ENCODE data around the gene PHKA2.

DNA sequence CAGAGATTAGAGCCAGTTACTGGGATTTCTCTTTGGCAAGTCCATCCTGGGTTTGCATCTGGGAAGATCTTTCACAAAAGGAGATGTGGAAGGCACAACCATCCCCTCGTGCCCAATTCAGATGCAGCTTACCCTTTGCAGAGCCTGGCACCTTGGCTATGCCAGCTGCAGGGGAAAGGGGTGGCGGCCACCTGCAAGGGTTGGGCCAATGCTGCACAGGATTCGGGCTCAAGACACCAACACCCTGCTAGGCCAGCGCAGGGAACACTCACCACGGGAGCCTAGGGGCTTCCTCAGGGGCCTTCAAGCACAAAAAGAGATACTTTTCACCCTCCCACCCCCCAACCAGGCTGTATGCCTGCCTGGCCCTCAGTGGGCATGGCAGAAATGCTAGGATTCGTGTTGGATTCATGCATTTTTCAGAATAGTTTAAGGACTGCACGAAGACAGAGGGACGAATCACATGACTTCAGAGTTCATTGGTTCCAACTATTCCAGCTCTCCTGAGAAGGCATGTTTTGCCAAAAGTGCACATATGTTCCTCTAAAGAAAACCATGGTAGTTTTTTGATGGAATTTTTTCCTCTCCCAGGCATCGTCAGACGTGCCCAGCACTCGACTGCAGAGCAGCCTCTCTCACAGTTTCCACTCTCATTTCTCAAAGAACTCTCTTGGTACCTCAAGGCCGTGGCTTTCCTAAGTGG lies 94.4 kb downstream of the PHKA2 start:
- TF ChIP-seq, protein P1, sequence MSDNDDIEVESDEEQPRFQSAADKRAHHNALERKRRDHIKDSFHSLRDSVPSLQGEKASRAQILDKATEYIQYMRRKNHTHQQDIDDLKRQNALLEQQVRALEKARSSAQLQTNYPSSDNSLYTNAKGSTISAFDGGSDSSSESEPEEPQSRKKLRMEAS (IDR thresholded peaks at IDR 0.05; ENCODE audit: low read depth, low read length), result no peak
- TF ChIP-seq, protein P2, sequence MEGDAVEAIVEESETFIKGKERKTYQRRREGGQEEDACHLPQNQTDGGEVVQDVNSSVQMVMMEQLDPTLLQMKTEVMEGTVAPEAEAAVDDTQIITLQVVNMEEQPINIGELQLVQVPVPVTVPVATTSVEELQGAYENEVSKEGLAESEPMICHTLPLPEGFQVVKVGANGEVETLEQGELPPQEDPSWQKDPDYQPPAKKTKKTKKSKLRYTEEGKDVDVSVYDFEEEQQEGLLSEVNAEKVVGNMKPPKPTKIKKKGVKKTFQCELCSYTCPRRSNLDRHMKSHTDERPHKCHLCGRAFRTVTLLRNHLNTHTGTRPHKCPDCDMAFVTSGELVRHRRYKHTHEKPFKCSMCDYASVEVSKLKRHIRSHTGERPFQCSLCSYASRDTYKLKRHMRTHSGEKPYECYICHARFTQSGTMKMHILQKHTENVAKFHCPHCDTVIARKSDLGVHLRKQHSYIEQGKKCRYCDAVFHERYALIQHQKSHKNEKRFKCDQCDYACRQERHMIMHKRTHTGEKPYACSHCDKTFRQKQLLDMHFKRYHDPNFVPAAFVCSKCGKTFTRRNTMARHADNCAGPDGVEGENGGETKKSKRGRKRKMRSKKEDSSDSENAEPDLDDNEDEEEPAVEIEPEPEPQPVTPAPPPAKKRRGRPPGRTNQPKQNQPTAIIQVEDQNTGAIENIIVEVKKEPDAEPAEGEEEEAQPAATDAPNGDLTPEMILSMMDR (IDR thresholded peaks at IDR 0.05; ENCODE audit: low read depth, low read length), result no peak

Measured in NB4 (cell line).